GM12892 (cell line): ENCODE results near the gene TP53INP2.

Source experiments
- POLR2A ChIP-seq: IDR thresholded peaks from 2 replicates; pipeline ENCODE4 v1.6.1; 2011; ENCODE audit warnings: low read depth, low read length, control low read depth
- POLR2AphosphoS5 ChIP-seq: IDR thresholded peaks from 2 replicates; pipeline ENCODE4 v1.6.1; 2011; ENCODE audit warnings: low read depth, low read length, control low read depth
- TAF1 ChIP-seq: IDR thresholded peaks from 2 replicates; pipeline ENCODE4 v1.6.1; 2011; ENCODE audit warnings: low read depth, mild to moderate bottlenecking, control low read depth, low read length, borderline replicate concordance

DNA sequence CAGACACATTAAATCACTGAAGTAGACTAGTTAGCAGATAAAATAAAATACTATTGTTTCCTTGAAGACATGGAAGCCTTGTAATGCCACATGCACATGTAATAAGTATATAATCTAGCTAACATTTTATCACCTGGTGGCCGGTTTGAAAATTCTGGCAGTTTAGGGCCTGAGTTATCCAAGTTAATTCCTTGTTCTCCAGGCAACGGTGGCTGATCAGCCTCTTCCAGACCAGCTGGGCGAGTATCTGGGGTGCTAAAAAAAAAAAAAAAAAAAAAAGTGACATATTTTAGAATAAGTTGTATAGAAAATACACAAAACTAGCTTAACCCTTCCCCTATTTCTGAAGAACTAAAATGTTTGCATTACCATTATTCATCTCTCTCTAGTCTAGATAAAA lies 42.5 kb downstream of the TP53INP2 start:
- TF ChIP-seq POLR2AphosphoS5, result no peak
- no peak for TF ChIP-seq POLR2A
- no peak for TF ChIP-seq TAF1
